Stimulated activated naive B cell treated with anti-CD40 and anti-IgM and Interleukin-4, amounts not matched to agents 10 μg/mL and 1 μg/mL and 100 μg/mL, for 72 hours (primary cell): Measurements from ENCODE around the gene RAB4B.
"Not testable (repeated sequence)": the region's sequence is repeated elsewhere in the genome, so short reads cannot be mapped to it uniquely, and the experiment has no call there.

Experiments used
- ATAC-seq, 2 donors: fragments of 150-1000 bp; cut with Tn5 transposase; replicated peaks; 2 replicates each; pipeline ENCODE4 v1.10.0; 2021; ENCODE audit warnings: moderate library complexity in 1 of 2
- DNase-seq: peaks from one replicate; pipeline ENCODE4 v3.0.0; 2021
- H3K27ac Mint-ChIP-seq: one replicate; pipeline ENCODE4 v1.8.0; 2022; ENCODE audit warnings: mild to moderate bottlenecking, mixed read lengths
- H3K27me3 Mint-ChIP-seq, 2 donors: one replicate each; pipeline ENCODE4 v1.8.0; 2022; ENCODE audit warnings: mixed read lengths in 2 of 2
- H3K36me3 Mint-ChIP-seq, 2 donors: one replicate each; pipeline ENCODE4 v1.8.0; 2022; ENCODE audit warnings: mixed read lengths in 2 of 2, mild to moderate bottlenecking in 1 of 2
- H3K4me1 Mint-ChIP-seq, 2 donors: one replicate each; pipeline ENCODE4 v1.8.0; 2022; ENCODE audit warnings: mixed read lengths in 2 of 2, mild to moderate bottlenecking in 1 of 2
- H3K4me3 Mint-ChIP-seq, 2 donors: one replicate each; pipeline ENCODE4 v1.8.0; 2022; ENCODE audit warnings: mild to moderate bottlenecking in 2 of 2, mixed read lengths in 2 of 2, moderate library complexity in 1 of 2
- H3K9me3 Mint-ChIP-seq, 2 donors: one replicate each; pipeline ENCODE4 v1.8.0; 2022; ENCODE audit warnings: mixed read lengths in 2 of 2, mild to moderate bottlenecking in 1 of 2

RAB4B gene

DNA sequence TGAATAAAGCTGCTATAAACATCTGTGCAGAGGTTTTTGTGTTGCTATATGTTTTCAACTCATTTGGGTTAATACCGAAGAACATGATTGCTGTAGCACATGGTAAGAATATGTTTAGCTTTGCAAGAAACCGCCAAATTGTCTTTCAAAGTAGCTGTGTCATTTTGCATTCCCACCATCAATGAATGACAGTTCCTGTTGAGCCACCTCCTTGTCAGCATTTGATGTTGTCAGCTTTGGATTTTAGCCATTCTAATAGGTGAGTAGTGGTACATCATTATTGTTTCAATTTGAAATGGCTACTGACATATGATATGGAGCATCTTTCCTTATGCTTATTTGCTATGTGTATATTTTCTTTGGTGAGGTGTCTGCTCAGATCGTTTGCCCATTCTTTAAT, 64.0 kb downstream of the RAB4B start:
- not testable (repeated sequence) for H3K9me3 Mint-ChIP-seq, ATAC-seq, DNase-seq, H3K27ac Mint-ChIP-seq, H3K36me3 Mint-ChIP-seq, H3K4me3 Mint-ChIP-seq
- H3K27me3 Mint-ChIP-seq, result peaks cover 15 to 22% of the 10 kb centered on the region in 2 donors
- H3K4me1 Mint-ChIP-seq, result peaks cover 6 to 18% of the 10 kb centered on the region in 2 donors

DNA sequence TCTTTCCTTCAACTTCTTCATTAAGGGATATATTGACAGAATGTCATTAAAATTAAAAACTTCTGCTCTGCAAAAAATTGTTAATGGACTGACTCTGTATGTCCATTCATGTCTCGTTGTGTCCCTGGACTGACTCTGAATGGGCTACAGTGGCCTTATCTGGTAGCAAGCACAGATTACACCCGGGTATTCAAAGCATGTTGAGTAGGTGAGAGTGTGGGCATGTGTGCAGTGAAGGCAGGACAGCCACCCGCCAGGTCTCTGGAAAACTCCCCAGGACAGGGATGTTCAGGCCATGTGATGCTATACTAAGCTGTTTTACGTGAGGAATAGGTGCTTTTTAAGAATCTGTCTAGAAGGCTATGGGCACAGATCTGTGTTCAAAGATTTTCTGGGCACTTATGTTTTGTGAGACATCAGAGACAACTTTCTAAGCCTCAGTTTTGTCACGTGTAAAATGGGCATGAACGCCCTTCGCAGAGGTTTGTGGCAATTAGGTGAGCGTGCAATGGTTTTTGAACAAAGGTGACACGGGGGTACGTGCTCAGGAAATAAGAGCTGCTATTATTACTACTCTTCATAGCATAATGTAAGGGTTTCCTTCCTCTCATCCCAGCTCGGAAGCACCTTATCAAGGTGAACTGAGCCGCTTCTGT, 65.1 kb downstream of the RAB4B start:
- ATAC-seq, result peak in 1 of 2 donors; percentile 4
- DNase-seq, H3K36me3 Mint-ChIP-seq, H3K27ac Mint-ChIP-seq, H3K9me3 Mint-ChIP-seq: not testable (repeated sequence)
- Mint-ChIP-seq H3K4me1 (peaks cover 6 to 22% of the 10 kb centered on the region in 2 donors), H3K4me3 (peak overlapping the region; percentile 56 to 85), H3K27me3 (peaks cover 26 to 33% of the 10 kb centered on the region in 2 donors)

DNA sequence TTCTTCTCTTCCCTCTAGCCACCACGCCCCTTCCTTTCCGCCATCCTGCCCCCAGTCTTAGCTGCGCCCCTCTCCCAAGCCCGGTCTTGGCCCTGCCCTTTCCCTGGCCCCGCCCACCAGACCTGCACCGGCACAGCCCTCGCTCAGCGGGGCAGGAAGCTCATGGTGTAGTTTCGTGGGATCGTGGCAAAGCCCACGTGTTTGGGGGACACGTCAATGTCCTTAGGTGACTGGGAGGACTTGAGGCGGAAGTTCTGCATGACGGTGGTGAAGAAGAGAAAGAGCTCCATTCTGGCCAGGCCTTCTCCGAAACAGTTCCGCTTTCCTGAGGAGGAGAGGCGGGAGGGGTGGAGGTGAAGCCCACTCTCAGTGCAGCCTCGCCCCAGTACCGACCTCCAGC, 65.6 kb downstream of the RAB4B start:
- H3K4me1 Mint-ChIP-seq, result peaks cover 6 to 24% of the 10 kb centered on the region in 2 donors
- H3K27me3 Mint-ChIP-seq, result peaks cover 30 to 38% of the 10 kb centered on the region in 2 donors
- H3K36me3 Mint-ChIP-seq, H3K9me3 Mint-ChIP-seq: not testable (repeated sequence)
- peak overlapping the region; percentile 62 for H3K27ac Mint-ChIP-seq
- DNase-seq (peak; percentile 74), ATAC-seq (peak; percentile 98 to 99)
- peak overlapping the region; percentile 80 to 85 for H3K4me3 Mint-ChIP-seq
